ENCODE results near the gene NFRKB. TPM values are rescaled to one million over a fixed set of nuclear protein-coding genes. Genes with fewer than 3 reads are reported as not detected.

NFRKB gene
- total and polyA plus RNA-seq, 2 donors (not counting 1 experiment from before 2014, with no cell fraction given): 10.7 to 11.9 TPM

- Histone ChIP-seq H3K27ac (ENCODE audit: insufficient read depth, low read length) (no peak overlapping the region), H3K27me3 (ENCODE audit: control insufficient read depth, insufficient read depth, low read length) (no peaks in the 10 kb centered on the region), H3K4me2 (ENCODE audit: extremely low read depth, insufficient read depth, low read length) (no peak overlapping the region), H3K36me3 (ENCODE audit: control insufficient read depth, insufficient read depth, low read length) (peaks cover 7% of the 10 kb centered on the region), H3K4me1 (ENCODE audit: control insufficient read depth, extremely low read depth, insufficient read depth, low read length) (no peaks in the 10 kb centered on the region), H3K9ac (ENCODE audit: insufficient read depth, low read length) (no peak overlapping the region), H3K9me3 (ENCODE audit: control insufficient read depth, insufficient read depth, low read depth, low read length) (no peaks in the 10 kb centered on the region), H3K4me3 (replicated peaks in 1 of 4; ENCODE audit: control extremely low read depth in 1 of 4, insufficient read depth in 1 of 4, low read depth in 3 of 4, low read length in 4 of 4) (no peak overlapping the region), H4K20me1 (ENCODE audit: control insufficient read depth, extremely low read depth, insufficient read depth, low read length) (no peaks in the 10 kb centered on the region), H3K79me2 (ENCODE audit: control insufficient read depth, insufficient read depth, low read length) (no peaks in the 10 kb centered on the region), H2AFZ (ENCODE audit: low read length) (no peak overlapping the region)
- no peak for DNase-seq (ENCODE audit: low read depth in 2 of 2)
- TF ChIP-seq EZH2 (IDR thresholded peaks at IDR 0.05; ENCODE audit: low read length, missing control alignments) (no peak), CTCF (conservative IDR thresholded peaks at IDR 0.05 in 1 of 2, IDR thresholded peaks at IDR 0.05 in 1 of 2; ENCODE audit: low read depth in 1 of 2, low read length in 2 of 2) (no peak)
Observed at GRCh38 chr11:129910360-129910759, 15.0 kb upstream of the NFRKB start.

GRCh38 chr11:129905402-129905801, 10.0 kb upstream of the NFRKB start:
- no peak overlapping the region for H2AFZ ChIP-seq (ENCODE audit: low read length)
- H3K4me2 ChIP-seq (ENCODE audit: extremely low read depth, insufficient read depth, low read length): no peak overlapping the region
- no peak overlapping the region for H3K4me3 ChIP-seq (replicated peaks in 1 of 4; ENCODE audit: control extremely low read depth in 1 of 4, insufficient read depth in 1 of 4, low read depth in 3 of 4, low read length in 4 of 4)
- no peaks in the 10 kb centered on the region for H4K20me1 ChIP-seq (ENCODE audit: control insufficient read depth, extremely low read depth, insufficient read depth, low read length)
- H3K4me1 ChIP-seq (ENCODE audit: control insufficient read depth, extremely low read depth, insufficient read depth, low read length): no peaks in the 10 kb centered on the region
- no peak for DNase-seq (ENCODE audit: low read depth in 2 of 2)
- H3K9ac ChIP-seq (ENCODE audit: insufficient read depth, low read length): no peak overlapping the region
- H3K36me3 ChIP-seq (ENCODE audit: control insufficient read depth, insufficient read depth, low read length): peaks cover 3% of the 10 kb centered on the region
- H3K79me2 ChIP-seq (ENCODE audit: control insufficient read depth, insufficient read depth, low read length): no peaks in the 10 kb centered on the region
- no peak overlapping the region for H3K27ac ChIP-seq (ENCODE audit: insufficient read depth, low read length)
- H3K9me3 ChIP-seq (ENCODE audit: control insufficient read depth, insufficient read depth, low read depth, low read length): no peaks in the 10 kb centered on the region
- no peak for TF ChIP-seq EZH2 (IDR thresholded peaks at IDR 0.05; ENCODE audit: low read length, missing control alignments)
- TF ChIP-seq CTCF (conservative IDR thresholded peaks at IDR 0.05 in 1 of 2, IDR thresholded peaks at IDR 0.05 in 1 of 2; ENCODE audit: low read depth in 1 of 2, low read length in 2 of 2): no peak
- no peaks in the 10 kb centered on the region for H3K27me3 ChIP-seq (ENCODE audit: control insufficient read depth, insufficient read depth, low read length)

GRCh38 chr11:129896062-129896461, 684 bp upstream of the NFRKB start:
- H2AFZ ChIP-seq (ENCODE audit: low read length): peak overlapping the region; percentile 97
- no peaks in the 10 kb centered on the region for H3K9me3 ChIP-seq (ENCODE audit: control insufficient read depth, insufficient read depth, low read depth, low read length)
- peak overlapping the region; percentile 90 for H3K4me2 ChIP-seq (ENCODE audit: extremely low read depth, insufficient read depth, low read length)
- peak overlapping the region; percentile 69 to 76 (median 72) for H3K4me3 ChIP-seq (replicated peaks in 1 of 4; ENCODE audit: control extremely low read depth in 1 of 4, insufficient read depth in 1 of 4, low read depth in 3 of 4, low read length in 4 of 4)
- H3K9ac ChIP-seq (ENCODE audit: insufficient read depth, low read length): no peak overlapping the region
- no peak overlapping the region for H3K27ac ChIP-seq (ENCODE audit: insufficient read depth, low read length)
- TF ChIP-seq CTCF (conservative IDR thresholded peaks at IDR 0.05 in 1 of 2, IDR thresholded peaks at IDR 0.05 in 1 of 2; ENCODE audit: low read depth in 1 of 2, low read length in 2 of 2) (no peak), EZH2 (IDR thresholded peaks at IDR 0.05; ENCODE audit: low read length, missing control alignments) (no peak)
- no peaks in the 10 kb centered on the region for H3K27me3 ChIP-seq (ENCODE audit: control insufficient read depth, insufficient read depth, low read length)
- DNase-seq (ENCODE audit: low read depth in 2 of 2): peak; percentile 1 to 3
- no peaks in the 10 kb centered on the region for H4K20me1 ChIP-seq (ENCODE audit: control insufficient read depth, extremely low read depth, insufficient read depth, low read length)
- H3K4me1 ChIP-seq (ENCODE audit: control insufficient read depth, extremely low read depth, insufficient read depth, low read length): peaks cover 2% of the 10 kb centered on the region
- H3K79me2 ChIP-seq (ENCODE audit: control insufficient read depth, insufficient read depth, low read length): peaks cover 8% of the 10 kb centered on the region
- no peaks in the 10 kb centered on the region for H3K36me3 ChIP-seq (ENCODE audit: control insufficient read depth, insufficient read depth, low read length)

All from fibroblast of lung (primary cell).